HEK293 (cell line): ENCODE results near the gene ENPEP.

Experiments used
- CTCF ChIA-PET: fragments of 350-600 bp; formaldehyde crosslinking; extraction: SDS; loops from one replicate; lab custom pipeline; 2021; ENCODE audit warnings: antibody characterized with exemption; lab: Yijun Ruan, JAX
- POLR2A ChIA-PET: fragments of 300-600 bp; formaldehyde crosslinking; extraction: SDS; loops from one replicate; lab custom pipeline; 2020; ENCODE audit warnings: antibody characterized with exemption, inconsistent platforms; lab: Yijun Ruan, JAX
- H3K27ac ChIP-seq: fragments of 200-500 bp; sonication (Bioruptor generic); 2 replicates; pipeline ENCODE4 v1.5.1; 2014; ENCODE audit warnings: low read depth, low read length, control low read depth, inconsistent platforms; ENCODE audit errors: extremely low read depth
- H3K36me3 ChIP-seq, 2 experiments: fragments of 200-500 bp in 1 of 2; sonication (Bioruptor generic) in 1 of 2; 1 replicate in 1 of 2; 2 replicates in 1 of 2; pipeline ENCODE4 v1.5.1; 2014 to 2017; ENCODE audit warnings: inconsistent platforms in 2 of 2, low read length in 2 of 2; ENCODE audit not compliant: control insufficient read depth in 2 of 2, insufficient read depth in 1 of 2
- H3K4me1 ChIP-seq: fragments of 200-500 bp; sonication (Bioruptor generic); 2 replicates; pipeline ENCODE4 v1.5.1; 2014; ENCODE audit warnings: mild to moderate bottlenecking, low read length, inconsistent platforms; ENCODE audit not compliant: control insufficient read depth, insufficient read depth
- H3K4me3 ChIP-seq: 2 replicates; pipeline ENCODE4 v1.5.1; 2011; ENCODE audit warnings: low read depth, mild to moderate bottlenecking, control low read depth, low read length, moderate library complexity
- H3K9me3 ChIP-seq: fragments of 200-500 bp; sonication (Bioruptor generic); 2 replicates; pipeline ENCODE4 v1.5.1; 2014; ENCODE audit warnings: low read depth, low read length, inconsistent platforms; ENCODE audit not compliant: control insufficient read depth, insufficient read depth
- ATF2 ChIP-seq: fragments of 450-650 bp; formaldehyde crosslinking; IDR thresholded peaks from 2 replicates; pipeline ENCODE4 v1.5.1; 2016; ENCODE audit warnings: missing biosample characterization, missing genetic modification characterization, low read depth
- GFI1B ChIP-seq: fragments of 450-650 bp; formaldehyde crosslinking; IDR thresholded peaks from 2 replicates; pipeline ENCODE4 v1.5.1; 2016; ENCODE audit warnings: missing biosample characterization, missing genetic modification characterization
- MEIS1 ChIP-seq: sonication (generic); formaldehyde crosslinking; IDR thresholded peaks from 2 replicates; pipeline ENCODE4 v1.8.1; 2022; ENCODE audit warnings: missing genetic modification reagents, mild to moderate bottlenecking, borderline replicate concordance
- SALL2 ChIP-seq: fragments of 450-650 bp; formaldehyde crosslinking; IDR thresholded peaks from 2 replicates; pipeline ENCODE4 v1.5.0; 2017; ENCODE audit warnings: missing biosample characterization, mild to moderate bottlenecking, missing genetic modification characterization, borderline replicate concordance
- SCRT2 ChIP-seq: fragments of 450-650 bp; formaldehyde crosslinking; IDR thresholded peaks from 2 replicates; pipeline ENCODE4 v1.5.1; 2016; ENCODE audit warnings: missing biosample characterization, missing genetic modification characterization
- TRIM28 ChIP-seq: IDR thresholded peaks from 2 replicates; pipeline ENCODE4 v1.6.1; 2011; ENCODE audit warnings: low read length, control low read depth, borderline replicate concordance
- ZFHX2 ChIP-seq: fragments of 450-650 bp; formaldehyde crosslinking; conservative IDR thresholded peaks from 2 replicates; pipeline ENCODE4 v1.5.1; 2016; ENCODE audit warnings: missing biosample characterization, missing genetic modification characterization
- ZNF146 ChIP-seq: fragments of 450-650 bp; formaldehyde crosslinking; IDR thresholded peaks from 2 replicates; pipeline ENCODE4 v1.5.1; 2016; ENCODE audit warnings: missing biosample characterization, missing genetic modification characterization
- ZNF311 ChIP-seq: fragments of 450-650 bp; formaldehyde crosslinking; IDR thresholded peaks from 2 replicates; pipeline ENCODE4 v1.5.1; 2017; ENCODE audit warnings: missing biosample characterization, missing genetic modification characterization, borderline replicate concordance
- ZNF473 ChIP-seq: fragments of 450-650 bp; formaldehyde crosslinking; IDR thresholded peaks from 2 replicates; pipeline ENCODE4 v1.5.1; 2017; ENCODE audit warnings: missing biosample characterization, missing genetic modification characterization
- ZNF48 ChIP-seq: fragments of 450-650 bp; formaldehyde crosslinking; IDR thresholded peaks from 2 replicates; pipeline ENCODE4 v1.5.1; 2016; ENCODE audit warnings: missing biosample characterization, missing genetic modification characterization
- ZNF518A ChIP-seq: fragments of 450-650 bp; formaldehyde crosslinking; conservative IDR thresholded peaks from 2 replicates; pipeline ENCODE4 v1.5.1; 2016; ENCODE audit warnings: low read depth, missing biosample characterization, missing genetic modification characterization
- ZNF555 ChIP-seq: fragments of 450-650 bp; formaldehyde crosslinking; conservative IDR thresholded peaks from 2 replicates; pipeline ENCODE4 v1.5.1; 2017; ENCODE audit warnings: missing biosample characterization, mild to moderate bottlenecking, missing genetic modification characterization, inconsistent platforms
- ZNF623 ChIP-seq: fragments of 450-650 bp; formaldehyde crosslinking; IDR thresholded peaks from 2 replicates; pipeline ENCODE4 v1.5.1; 2016; ENCODE audit warnings: missing biosample characterization, missing genetic modification characterization
- ZNF670 ChIP-seq: fragments of 450-650 bp; formaldehyde crosslinking; IDR thresholded peaks from 2 replicates; pipeline ENCODE4 v1.5.1; 2016; ENCODE audit warnings: missing biosample characterization, missing genetic modification characterization, low read depth
- ZNF701 ChIP-seq: fragments of 450-650 bp; formaldehyde crosslinking; IDR thresholded peaks from 2 replicates; pipeline ENCODE4 v1.5.1; 2016; ENCODE audit warnings: missing biosample characterization, missing genetic modification characterization
- ZNF707 ChIP-seq: fragments of 450-650 bp; formaldehyde crosslinking; IDR thresholded peaks from 2 replicates; pipeline ENCODE4 v1.5.1; 2016; ENCODE audit warnings: missing biosample characterization, missing genetic modification characterization
- ZNF747 ChIP-seq: fragments of 450-650 bp; formaldehyde crosslinking; IDR thresholded peaks from 2 replicates; pipeline ENCODE4 v1.5.1; 2016; ENCODE audit warnings: missing biosample characterization, missing genetic modification characterization
- TF ChIP-seq, protein P1 (sequence below): fragments of 450-650 bp; formaldehyde crosslinking; IDR thresholded peaks from 2 replicates; pipeline ENCODE4 v1.5.1; 2016; ENCODE audit warnings: missing biosample characterization, missing genetic modification characterization
- TF ChIP-seq, protein P2 (sequence below): fragments of 450-650 bp; formaldehyde crosslinking; IDR thresholded peaks from 2 replicates; pipeline ENCODE4 v1.5.1; 2016; ENCODE audit warnings: missing biosample characterization, missing genetic modification characterization
- TF ChIP-seq, protein P3 (sequence below): fragments of 450-650 bp; formaldehyde crosslinking; IDR thresholded peaks from 2 replicates; pipeline ENCODE4 v1.5.1; 2017; ENCODE audit warnings: missing biosample characterization, missing genetic modification characterization

Gene ENPEP

DNA sequence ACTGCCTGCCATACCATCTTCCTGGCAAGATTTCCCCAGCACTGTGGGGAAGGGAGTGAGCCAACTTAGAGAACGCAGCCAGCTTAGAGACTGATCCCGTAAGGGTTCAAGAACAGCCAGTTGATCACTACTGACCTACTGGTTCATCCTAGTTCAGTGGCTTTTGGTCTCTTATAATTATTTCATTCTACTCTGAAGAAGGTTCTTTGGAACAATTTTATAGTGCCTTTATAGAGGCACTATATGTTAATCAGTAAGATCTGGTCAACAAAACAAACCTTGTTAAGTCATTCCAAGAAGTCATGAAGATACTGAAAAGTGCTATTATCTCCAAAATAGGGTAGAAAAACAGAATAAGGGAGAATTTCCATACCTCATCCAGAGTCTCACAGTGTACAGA is 33.2 kb upstream of the ENPEP start (continued):
- TF ChIP-seq MEIS1 (CRISPR knock-in tag), result no peak

GRCh38 chr4:110449947-110450346 is 26.0 kb upstream of the ENPEP start:
- Histone ChIP-seq H3K4me1 (no peaks in the 10 kb centered on the region), H3K27ac (no peak overlapping the region), H3K36me3 (no peaks in the 10 kb centered on the region), H3K9me3 (no peaks in the 10 kb centered on the region), H3K4me3 (no peak overlapping the region)
- ChIA-PET CTCF (no interaction called here), POLR2A (no interaction called here)
- TF ChIP-seq GFI1B (tag by site-specific recombination) (no peak), SCRT2 (no peak), ZFHX2 (tag by site-specific recombination) (no peak), SALL2 (tag by site-specific recombination) (no peak), ZNF707 (tag by site-specific recombination) (no peak), ZNF701 (tag by site-specific recombination) (no peak), ZNF48 (tag by site-specific recombination) (no peak), ZNF623 (tag by site-specific recombination) (no peak), ZNF518A (no peak), TRIM28 (no peak), ZNF670 (tag by site-specific recombination) (no peak)
- TF ChIP-seq, protein P1, sequence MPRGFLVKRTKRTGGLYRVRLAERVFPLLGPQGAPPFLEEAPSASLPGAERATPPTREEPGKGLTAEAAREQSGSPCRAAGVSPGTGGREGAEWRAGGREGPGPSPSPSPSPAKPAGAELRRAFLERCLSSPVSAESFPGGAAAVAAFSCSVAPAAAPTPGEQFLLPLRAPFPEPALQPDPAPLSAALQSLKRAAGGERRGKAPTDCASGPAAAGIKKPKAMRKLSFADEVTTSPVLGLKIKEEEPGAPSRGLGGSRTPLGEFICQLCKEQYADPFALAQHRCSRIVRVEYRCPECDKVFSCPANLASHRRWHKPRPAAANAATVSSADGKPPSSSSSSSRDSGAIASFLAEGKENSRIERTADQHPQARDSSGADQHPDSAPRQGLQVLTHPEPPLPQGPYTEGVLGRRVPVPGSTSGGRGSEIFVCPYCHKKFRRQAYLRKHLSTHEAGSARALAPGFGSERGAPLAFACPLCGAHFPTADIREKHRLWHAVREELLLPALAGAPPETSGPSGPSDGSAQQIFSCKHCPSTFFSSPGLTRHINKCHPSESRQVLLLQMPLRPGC (tag by site-specific recombination), result no peak
- TF ChIP-seq, all 188 proteins: peak for 0

- no peak overlapping the region for H3K27ac ChIP-seq
- POLR2A ChIA-PET, result no interaction called here
- CTCF ChIA-PET, result interaction anchor here (0.6 kb wide), 1 partner anchor 1448 kb away, joined by 3 read pairs; no protein-coding TSS in a partner anchor
- TF ChIP-seq, protein P2, sequence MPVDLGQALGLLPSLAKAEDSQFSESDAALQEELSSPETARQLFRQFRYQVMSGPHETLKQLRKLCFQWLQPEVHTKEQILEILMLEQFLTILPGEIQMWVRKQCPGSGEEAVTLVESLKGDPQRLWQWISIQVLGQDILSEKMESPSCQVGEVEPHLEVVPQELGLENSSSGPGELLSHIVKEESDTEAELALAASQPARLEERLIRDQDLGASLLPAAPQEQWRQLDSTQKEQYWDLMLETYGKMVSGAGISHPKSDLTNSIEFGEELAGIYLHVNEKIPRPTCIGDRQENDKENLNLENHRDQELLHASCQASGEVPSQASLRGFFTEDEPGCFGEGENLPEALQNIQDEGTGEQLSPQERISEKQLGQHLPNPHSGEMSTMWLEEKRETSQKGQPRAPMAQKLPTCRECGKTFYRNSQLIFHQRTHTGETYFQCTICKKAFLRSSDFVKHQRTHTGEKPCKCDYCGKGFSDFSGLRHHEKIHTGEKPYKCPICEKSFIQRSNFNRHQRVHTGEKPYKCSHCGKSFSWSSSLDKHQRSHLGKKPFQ (tag by site-specific recombination), result no peak
- TF ChIP-seq ZNF473 (tag by site-specific recombination) (no peak), ZNF555 (tag by site-specific recombination) (no peak), ZNF311 (no peak), ZNF146 (tag by site-specific recombination) (no peak), ZNF701 (tag by site-specific recombination) (no peak), ATF2 (no peak), ZNF747 (tag by site-specific recombination) (no peak)
- TF ChIP-seq, protein P3, sequence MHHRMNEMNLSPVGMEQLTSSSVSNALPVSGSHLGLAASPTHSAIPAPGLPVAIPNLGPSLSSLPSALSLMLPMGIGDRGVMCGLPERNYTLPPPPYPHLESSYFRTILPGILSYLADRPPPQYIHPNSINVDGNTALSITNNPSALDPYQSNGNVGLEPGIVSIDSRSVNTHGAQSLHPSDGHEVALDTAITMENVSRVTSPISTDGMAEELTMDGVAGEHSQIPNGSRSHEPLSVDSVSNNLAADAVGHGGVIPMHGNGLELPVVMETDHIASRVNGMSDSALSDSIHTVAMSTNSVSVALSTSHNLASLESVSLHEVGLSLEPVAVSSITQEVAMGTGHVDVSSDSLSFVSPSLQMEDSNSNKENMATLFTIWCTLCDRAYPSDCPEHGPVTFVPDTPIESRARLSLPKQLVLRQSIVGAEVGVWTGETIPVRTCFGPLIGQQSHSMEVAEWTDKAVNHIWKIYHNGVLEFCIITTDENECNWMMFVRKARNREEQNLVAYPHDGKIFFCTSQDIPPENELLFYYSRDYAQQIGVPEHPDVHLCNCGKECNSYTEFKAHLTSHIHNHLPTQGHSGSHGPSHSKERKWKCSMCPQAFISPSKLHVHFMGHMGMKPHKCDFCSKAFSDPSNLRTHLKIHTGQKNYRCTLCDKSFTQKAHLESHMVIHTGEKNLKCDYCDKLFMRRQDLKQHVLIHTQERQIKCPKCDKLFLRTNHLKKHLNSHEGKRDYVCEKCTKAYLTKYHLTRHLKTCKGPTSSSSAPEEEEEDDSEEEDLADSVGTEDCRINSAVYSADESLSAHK (tag by site-specific recombination), result no peak
Measured at GRCh38 chr4:110452546-110452945, 23.4 kb upstream of the ENPEP start.

More at GRCh38 chr4:110452546-110452945, 23.4 kb upstream of the ENPEP start:
- Histone ChIP-seq H3K9me3 (no peaks in the 10 kb centered on the region), H3K4me3 (no peak overlapping the region), H3K4me1 (no peaks in the 10 kb centered on the region), H3K36me3 (no peaks in the 10 kb centered on the region)
